G401.6 (cell line): ENCODE data around the gene TSC22D4.
"Not testable (repeated sequence)": the region's sequence is repeated elsewhere in the genome, so short reads cannot be mapped to it uniquely, and the experiment has no call there.

Source experiments
- FAIRE-seq: peaks from 2 replicates; lab custom pipeline; 2012; peaks lifted over from hg19 to GRCh38; lab: Jason Lieb, UNC

TSC22D4 gene

DNA sequence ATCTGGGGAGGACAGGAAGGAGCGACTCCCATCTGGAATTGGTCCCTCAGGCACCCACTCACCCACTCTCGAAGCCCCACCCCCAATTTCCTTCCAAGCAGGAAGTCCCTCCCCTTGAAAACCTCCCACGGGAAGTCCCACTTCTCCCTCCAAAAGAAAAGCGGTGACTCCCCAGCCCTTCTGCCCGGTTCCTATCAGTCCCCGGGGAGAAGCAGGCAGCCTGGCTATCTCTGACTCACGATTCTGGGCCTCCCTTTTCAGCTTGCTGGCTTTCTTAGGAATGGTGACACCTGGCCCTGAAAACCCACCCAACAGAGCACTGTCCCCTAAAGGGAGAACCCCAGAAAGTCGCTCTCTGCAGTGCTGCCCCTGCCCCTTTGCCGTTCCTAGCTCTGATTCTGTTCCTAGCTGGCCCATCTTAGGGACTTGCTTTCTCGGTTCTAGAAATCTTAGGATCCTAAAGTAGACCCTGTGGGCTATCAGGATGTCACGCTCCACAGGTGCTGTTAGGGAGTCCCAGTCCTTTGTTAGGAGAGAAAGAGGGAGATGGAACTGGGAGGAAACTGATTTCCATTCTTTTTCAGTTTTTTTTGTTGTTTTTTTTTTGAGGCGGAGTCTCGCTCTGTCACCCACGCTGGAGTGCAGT lies 6.0 kb downstream of the TSC22D4 start:
- no peak for FAIRE-seq

GRCh38 chr7:100472121-100472851 lies 6.7 kb downstream of the TSC22D4 start:
- no peak for FAIRE-seq

- no peak for FAIRE-seq
Observed at GRCh38 chr7:100471021-100471420, 8.0 kb downstream of the TSC22D4 start.

DNA sequence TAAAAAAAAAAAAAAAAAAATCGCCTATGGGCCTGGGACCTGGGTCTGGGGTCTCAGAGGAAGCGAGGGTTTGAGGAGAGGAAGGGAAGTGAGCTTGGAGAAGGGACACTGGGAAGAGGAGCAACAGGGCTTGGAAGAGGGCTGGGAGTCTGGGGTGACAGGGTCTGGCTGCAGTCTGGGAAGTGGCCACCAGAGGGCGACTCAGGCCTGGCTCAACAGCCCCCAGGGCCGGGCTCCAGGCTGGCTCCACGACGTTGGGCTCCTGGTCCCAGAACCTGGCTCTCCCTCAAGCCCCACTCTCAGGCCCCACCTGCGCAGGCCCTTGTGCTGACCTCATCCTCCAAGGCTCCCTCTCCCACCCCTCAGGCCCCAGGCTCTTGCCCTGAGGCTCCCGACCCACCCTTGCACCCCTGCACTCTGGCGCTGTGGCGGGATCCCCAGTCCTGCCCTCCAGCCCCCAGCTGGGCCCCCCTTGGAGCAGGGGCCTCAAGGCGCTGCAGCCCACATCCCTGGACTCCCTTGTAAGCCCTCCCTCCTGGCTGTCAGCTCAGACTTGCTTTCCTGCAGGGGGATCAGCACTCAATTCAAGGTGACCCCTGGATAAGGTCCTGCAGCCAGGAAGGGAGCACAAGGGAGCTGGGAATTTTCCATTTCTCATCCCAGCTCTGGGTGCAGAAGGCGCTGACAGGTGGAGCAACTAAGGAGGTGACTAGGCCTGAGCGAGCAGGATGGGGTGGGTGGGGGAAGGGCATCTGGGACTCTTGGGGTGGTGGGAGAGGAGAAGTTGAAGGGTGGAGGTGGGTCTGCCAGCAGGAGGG lies 9.6 kb downstream of the TSC22D4 start:
- no peak for FAIRE-seq

GRCh38 chr7:100467638-100468373 lies 11.2 kb downstream of the TSC22D4 start:
- FAIRE-seq = no peak

GRCh38 chr7:100466653-100467605 lies 12.1 kb downstream of the TSC22D4 start:
- FAIRE-seq = no peak

DNA sequence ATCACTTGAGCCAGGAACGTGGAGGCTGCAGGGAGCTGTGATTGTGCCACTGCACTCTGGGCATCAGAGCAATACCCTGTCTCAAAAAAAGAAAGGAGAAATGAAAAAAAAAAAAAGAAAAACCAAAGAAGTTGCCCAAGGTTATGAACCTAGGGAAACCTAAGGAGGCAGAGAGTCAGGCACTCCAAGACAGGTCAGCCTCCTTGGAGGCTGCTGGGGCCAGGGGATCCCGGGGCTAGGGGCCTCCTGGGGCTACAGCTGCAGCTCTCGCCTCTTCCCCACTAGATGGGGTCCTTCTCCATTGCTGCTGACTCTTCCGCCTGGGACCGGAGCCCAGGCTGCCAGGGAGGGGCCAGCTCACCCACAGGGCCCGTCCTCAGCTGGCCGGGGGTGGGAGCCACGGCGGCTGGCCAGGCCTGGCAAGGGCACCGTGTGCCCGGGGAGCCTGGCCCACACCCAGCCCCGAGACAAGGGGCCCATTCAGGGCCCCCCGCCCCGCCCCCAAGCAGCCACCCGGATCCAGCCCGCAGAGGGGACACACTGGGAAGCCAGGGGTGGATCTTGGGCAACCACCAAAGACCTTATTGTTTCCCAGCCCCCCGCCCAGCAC lies 13.2 kb downstream of the TSC22D4 start:
- no peak for FAIRE-seq

GRCh38 chr7:100465299-100465698 lies 13.7 kb downstream of the TSC22D4 start:
- FAIRE-seq = no peak

- FAIRE-seq = no peak
Observed at GRCh38 chr7:100464791-100465190, 14.2 kb downstream of the TSC22D4 start.

- FAIRE-seq = no peak
Observed at GRCh38 chr7:100464210-100464660, 14.8 kb downstream of the TSC22D4 start, which contains the start of gene SPACDR. Gene SPACDR, minus strand, starts transcription at chr7:100464260. Its CDS starts 235 bp downstream, at chr7:100464025.

- FAIRE-seq = no peak
Observed at GRCh38 chr7:100457033-100457432, 22.0 kb downstream of the TSC22D4 start.

DNA sequence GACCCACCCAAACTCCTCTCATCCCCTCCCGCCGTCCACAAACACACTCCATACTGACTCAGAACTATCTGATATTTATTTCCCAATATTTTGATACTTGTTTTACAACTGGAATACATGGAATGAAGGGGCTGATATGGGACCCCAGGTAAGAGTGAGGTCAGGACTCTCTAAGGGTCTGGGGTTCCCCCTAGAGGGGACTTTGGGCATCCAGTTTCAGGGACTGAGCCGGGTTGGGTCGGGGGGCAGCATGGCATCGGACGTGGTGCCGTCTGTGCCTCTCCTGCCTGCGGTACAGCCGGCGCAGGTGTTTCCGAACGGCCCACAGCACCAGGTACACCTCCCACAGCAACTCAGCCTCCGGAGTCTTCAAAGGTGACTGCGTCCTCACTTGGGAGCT lies 22.5 kb downstream of the TSC22D4 start:
- no peak for FAIRE-seq

- no peak for FAIRE-seq
Observed at GRCh38 chr7:100455206-100455605, 23.8 kb downstream of the TSC22D4 start.

GRCh38 chr7:100453854-100454253 lies 25.2 kb downstream of the TSC22D4 start:
- not testable (repeated sequence) for FAIRE-seq

GRCh38 chr7:100452513-100452912 lies 26.5 kb downstream of the TSC22D4 start:
- FAIRE-seq = no peak

GRCh38 chr7:100449190-100449795 lies 29.7 kb downstream of the TSC22D4 start:
- FAIRE-seq = no peak

DNA sequence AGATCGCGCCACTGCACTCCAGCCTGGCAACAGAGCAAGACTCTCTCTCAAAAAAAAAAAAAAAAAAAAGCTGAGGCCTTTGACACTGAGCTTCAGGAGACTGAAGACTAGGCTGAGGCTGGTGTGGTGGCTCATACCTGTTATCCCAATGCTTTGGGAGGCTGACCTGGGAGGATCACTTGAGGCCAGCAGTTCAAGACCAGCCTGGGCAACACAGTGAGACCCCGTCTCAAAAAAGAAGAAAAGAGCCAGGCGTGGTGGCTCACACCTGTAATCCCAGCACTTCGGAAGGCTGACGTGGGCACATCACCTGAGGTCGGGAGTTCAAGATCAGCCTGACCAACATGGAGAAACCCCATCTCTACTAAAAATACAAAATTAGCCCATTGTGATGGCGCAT lies 31.7 kb downstream of the TSC22D4 start:
- not testable (repeated sequence) for FAIRE-seq

DNA sequence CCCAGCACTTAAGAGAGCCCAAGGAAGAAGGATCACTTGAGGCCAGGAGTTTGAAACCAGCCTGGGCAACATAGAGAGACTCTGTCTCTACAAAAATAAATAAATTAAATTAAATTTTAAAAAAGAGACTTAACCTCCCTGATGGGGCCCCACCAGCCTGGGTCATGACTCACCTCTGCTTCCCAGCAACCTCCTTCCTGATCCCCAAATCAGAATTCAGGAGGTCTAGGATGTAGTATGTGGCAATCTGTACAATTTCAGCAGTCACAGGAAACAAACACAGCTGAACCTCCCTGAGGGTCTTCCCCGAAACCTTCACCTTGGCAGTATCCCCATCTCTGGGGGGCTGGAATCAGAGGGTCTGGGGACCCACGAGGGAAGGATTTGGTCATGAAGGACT lies 33.0 kb downstream of the TSC22D4 start:
- no peak for FAIRE-seq

DNA sequence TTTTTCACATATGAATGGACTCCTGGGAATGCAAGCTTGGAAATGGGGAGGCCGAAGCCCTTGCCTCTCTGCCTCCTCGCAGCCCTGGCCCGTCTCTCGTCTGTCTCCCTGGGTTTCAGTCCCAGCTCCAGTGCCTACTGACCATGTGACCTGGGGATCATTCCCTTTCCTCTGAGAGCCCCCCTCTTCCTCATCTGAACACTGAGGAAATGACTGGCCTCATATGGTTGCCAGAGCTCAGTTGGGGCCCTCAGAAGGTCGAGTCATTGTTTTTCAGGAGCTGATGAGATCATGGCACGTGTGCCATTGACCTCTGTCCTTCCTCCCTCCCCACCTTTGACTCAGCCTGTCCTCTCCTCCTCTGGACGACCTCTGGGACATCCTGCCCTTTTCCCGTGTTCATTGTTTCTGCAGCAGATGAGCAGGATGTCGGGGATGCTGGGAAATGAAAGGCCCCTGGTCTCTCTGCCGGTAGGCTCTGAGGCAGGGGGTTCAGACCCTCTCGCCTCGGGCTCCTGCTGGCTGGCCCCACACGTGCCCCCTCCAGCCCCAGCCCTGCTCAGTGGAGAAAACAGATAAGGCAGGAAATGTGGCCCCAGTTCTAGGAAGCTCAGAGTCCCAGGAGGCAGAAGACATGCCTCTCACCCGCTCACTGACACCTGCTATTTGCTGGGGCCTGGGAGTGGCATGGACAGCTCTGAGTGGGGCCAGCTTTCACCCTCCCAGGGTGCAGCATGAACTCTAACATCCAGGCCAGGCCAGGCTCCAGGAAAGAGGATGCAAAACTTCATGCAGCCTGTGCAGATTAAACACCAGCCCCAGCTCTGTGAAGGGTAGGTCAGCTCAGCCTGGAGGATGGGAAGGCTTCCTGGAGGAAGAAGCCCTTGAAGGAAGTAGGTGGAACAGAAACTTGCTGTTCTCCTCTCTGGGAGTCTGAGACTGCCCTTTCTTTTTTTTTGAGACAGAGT lies 34.4 kb downstream of the TSC22D4 start:
- FAIRE-seq = no peak
